ENCODE measurements around the gene PLCL2.

- TF ChIP-seq CTCF (IDR thresholded peaks at IDR 0.05): no peak
- TF ChIP-seq POLR2AphosphoS5 (IDR thresholded peaks at IDR 0.05): no peak
- TF ChIP-seq POLR2A (IDR thresholded peaks at IDR 0.05; ENCODE audit: low read depth): no peak
Observed at GRCh38 chr3:16950845-16951244, 66.1 kb downstream of the PLCL2 start.

Measured in esophagus muscularis mucosa (tissue), 3 donors.